A549 treated with CpdA at 1 μM for 4 hours (cell line): ENCODE results near the gene OLFML2B. TPM values are rescaled to one million over a fixed set of nuclear protein-coding genes. Genes with fewer than 3 reads are reported as not detected.

ENCODE experiments used
- total RNA-seq: library from RNA; stranded (reverse); fragments of 200-300 nt; extraction: Qiagen RNA extraction; gene quantifications from 5 replicates; pipeline ENCODE4 v1.2.3, GENCODE V29; 2022; ENCODE audit warnings: low read depth

OLFML2B gene
- total RNA-seq = 0.35 to 0.57 TPM (median 0.38 TPM) in 5 replicates

GRCh38 chr1:162023547-162024501 lies at the start of gene OLFML2B:
TSS of gene OLFML2B (minus strand) at chr1:162023869. CDS start at chr1:162023430, 439 bp downstream.

DNA sequence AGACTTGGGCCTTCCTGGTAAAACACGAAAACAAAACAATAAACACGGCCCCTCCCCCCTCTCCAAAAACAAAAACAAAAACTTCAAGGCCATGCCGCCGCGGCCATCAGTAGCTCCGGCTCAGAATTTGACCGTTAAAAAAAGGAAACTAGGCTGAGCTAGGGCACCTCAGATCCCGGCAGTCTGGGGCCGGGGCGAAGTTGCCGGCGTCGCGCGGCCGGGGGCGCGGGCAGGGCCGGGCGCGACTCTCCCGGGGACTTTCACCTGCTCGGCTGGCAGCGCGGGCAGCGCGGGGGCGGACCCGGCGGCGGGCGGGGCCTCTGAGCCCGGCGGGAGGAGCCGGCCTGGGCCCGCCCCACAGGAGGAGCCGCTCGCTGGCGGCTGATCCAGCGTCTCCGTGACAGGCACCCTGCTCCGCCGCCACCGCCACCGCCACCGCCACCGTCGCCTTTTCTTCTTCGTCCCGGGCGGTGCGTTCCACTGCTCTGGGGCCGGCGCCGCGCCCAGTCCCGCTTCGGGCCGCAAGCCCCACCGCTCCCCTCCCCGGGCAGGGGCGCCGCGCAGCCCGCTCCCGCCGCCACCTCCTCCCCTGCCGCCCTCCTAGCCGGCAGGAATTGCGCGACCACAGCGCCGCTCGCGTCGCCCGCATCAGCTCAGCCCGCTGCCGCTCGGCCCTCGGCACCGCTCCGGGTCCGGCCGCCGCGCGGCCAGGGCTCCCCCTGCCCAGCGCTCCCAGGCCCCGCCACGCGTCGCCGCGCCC lies 45.8 kb upstream of the OLFML2B start, which contains the start of gene NOS1AP:
TSS of gene NOS1AP (plus strand) at position 358 of the 760 bp plus-strand sequence. CDS start 487 bp downstream, outside the sequence.

Other genes starting within 250 kb of the OLFML2B start
- 0.24 to 0.98 TPM (median 0.43 TPM) in 5 replicates for gene NOS1AP, start 45.8 kb upstream of the OLFML2B start, total RNA-seq